K562 (cell line): Measurements from ENCODE around the gene HSPA1B. TPM values are rescaled to one million over a fixed set of nuclear protein-coding genes. Genes with fewer than 3 reads are reported as not detected.

Source experiments
- ESRRB ChIP-seq: fragments of 250-450 bp; sonication (Bioruptor Pico); IDR thresholded peaks from 2 replicates; pipeline ENCODE4 v1.5.0; 2020; ENCODE audit warnings: mild to moderate bottlenecking, moderate library complexity, borderline replicate concordance
- KLF10 ChIP-seq: fragments of 250-450 bp; sonication (Bioruptor Pico); IDR thresholded peaks from 2 replicates; pipeline ENCODE4 v1.6.1; 2021; ENCODE audit warnings: matching md5 sums
- MAZ ChIP-seq, 2 experiments: fragments of 450-650 bp in 1 of 2; sonication (generic) in 1 of 2; formaldehyde crosslinking; IDR thresholded peaks in 1 of 2; conservative IDR thresholded peaks in 1 of 2; 2 replicates each; pipeline versions ENCODE4 v1.4.0 to v1.5.0; 2020; ENCODE audit warnings: mild to moderate bottlenecking in 1 of 2, missing genetic modification reagents in 1 of 2
- NR4A1 ChIP-seq, 2 experiments: fragments of 250-450 bp in 1 of 2; fragments of 450-650 bp in 1 of 2; sonication (Bioruptor Pico) in 1 of 2; IDR thresholded peaks; 2 replicates each; pipeline versions ENCODE4 v1.4.0 to v1.6.1; 2016 to 2020; ENCODE audit warnings: mild to moderate bottlenecking in 2 of 2, missing compliant biosample characterization in 1 of 2, missing genetic modification characterization in 1 of 2, moderate library complexity in 1 of 2
- SLC30A9 ChIP-seq: fragments of 250-450 bp; sonication (Bioruptor Pico); IDR thresholded peaks from 2 replicates; pipeline ENCODE4 v1.8.0; 2022; ENCODE audit warnings: mild to moderate bottlenecking, moderate library complexity
- SRSF1 ChIP-seq: fragments of 200-400 bp; formaldehyde crosslinking; IDR thresholded peaks from 2 replicates; pipeline ENCODE4 v1.6.1; 2017; ENCODE audit warnings: mild to moderate bottlenecking, low read depth, low read length, moderate library complexity
- TOE1 ChIP-seq, 2 experiments: fragments of 450-650 bp in 1 of 2; sonication (generic) in 1 of 2; formaldehyde crosslinking in 1 of 2; IDR thresholded peaks; 2 replicates each; pipeline versions ENCODE4 v1.7.1 to v1.8.0; 2016 to 2022; ENCODE audit warnings: borderline replicate concordance in 2 of 2, mild to moderate bottlenecking in 2 of 2, antibody characterized with exemption in 1 of 2, inconsistent platforms in 1 of 2, low read depth in 1 of 2, missing genetic modification reagents in 1 of 2, moderate library complexity in 1 of 2
- TSHZ1 ChIP-seq: fragments of 250-450 bp; sonication (Bioruptor Pico); IDR thresholded peaks from 2 replicates; pipeline ENCODE4 v1.4.0; 2020; ENCODE audit warnings: mild to moderate bottlenecking, moderate library complexity
- ZBTB49 ChIP-seq: sonication (generic); formaldehyde crosslinking; IDR thresholded peaks from 2 replicates; pipeline ENCODE4 v1.8.0; 2022; ENCODE audit warnings: missing genetic modification reagents, mild to moderate bottlenecking, borderline replicate concordance
- ZBTB5 ChIP-seq: fragments of 450-650 bp; IDR thresholded peaks from 2 replicates; pipeline ENCODE4 v1.6.1; 2017; ENCODE audit warnings: antibody characterized with exemption
- ZFP1 ChIP-seq: fragments of 450-650 bp; formaldehyde crosslinking; IDR thresholded peaks from 2 replicates; pipeline ENCODE4 v1.4.0; 2020; ENCODE audit warnings: mild to moderate bottlenecking, mixed read lengths
- ZNF76 ChIP-seq: fragments of 250-450 bp; sonication (Bioruptor Pico); IDR thresholded peaks from 2 replicates; pipeline ENCODE4 v1.4.0; 2020; ENCODE audit warnings: mild to moderate bottlenecking, moderate library complexity, borderline replicate concordance
- polyA plus RNA-seq, 8 experiments: library from polyadenylated mRNA; depleted of rRNA in 4 of 8; stranded (reverse) in 5 of 8; unstranded in 3 of 8; fragments of >200 nt; fragmentation: Nextera tagmentation in 2 of 8; fragmentation: Illumina TruSeq in 1 of 8; extraction: Ambion mirVana in 2 of 8; extraction: Trizol in 1 of 8; gene quantifications; 2 replicates each; pipeline versions ENCODE4 v1.2.1 to v1.2.3, GENCODE V29; 2011 to 2014; ENCODE audit warnings: inconsistent platforms in 1 of 8, missing spikeins in 1 of 8
- total RNA-seq, 7 experiments: library from RNA; depleted of rRNA in 6 of 7; stranded (reverse); fragments of >200 nt in 6 of 7; fragmentation: Illumina TruSeq in 2 of 7; extraction: Trizol in 2 of 7; gene quantifications; 2 replicates each; pipeline versions ENCODE4 v1.2.1 to v1.2.3, GENCODE V29; 2011 to 2021; ENCODE audit warnings: low replicate concordance in 1 of 7

HSPA1B gene
- total and polyA plus RNA-seq, 9 of the 15 experiments (the other 6 are each of a cell fraction or from before 2014, with no cell fraction given): 0.27 to 227 (median 51.2) TPM

GRCh38 chr6:31806470-31807272 is 20.9 kb upstream of the HSPA1B start, which contains the start of gene LSM2 (continued):
- TF ChIP-seq ZBTB49 (CRISPR knock-in tag): peak; percentile 29; the same call in 1 of the 2 replicates
- no peak for TF ChIP-seq ZNF76
- TF ChIP-seq SLC30A9: no peak
- peak; percentile 98 to 99 for TF ChIP-seq MAZ (CRISPR knock-in tag; conservative IDR thresholded peaks at IDR 0.05 in 1 of 2, IDR thresholded peaks at IDR 0.05 in 1 of 2)
- TF ChIP-seq TSHZ1 (CRISPR knock-in tag): no peak
- TF ChIP-seq NR4A1 (CRISPR knock-in tag; IDR thresholded peaks at IDR 0.05): no peak
- peak; percentile 53; the same call in 1 of the 2 replicates for TF ChIP-seq NR4A1 (tag; IDR thresholded peaks at IDR 0.05)
- TF ChIP-seq ESRRB (CRISPR knock-in tag): no peak
- TF ChIP-seq ZFP1 (CRISPR knock-in tag): peak; percentile 55; the same call in 1 of the 2 replicates
- no peak for TF ChIP-seq KLF10
- no peak for TF ChIP-seq SRSF1
- peak; percentile 78; the same call in 1 of the 2 replicates for TF ChIP-seq TOE1 (IDR thresholded peaks at IDR 0.05; ENCODE audit: borderline replicate concordance)
- TF ChIP-seq TOE1 (CRISPR knock-in tag; IDR thresholded peaks at IDR 0.05; ENCODE audit: borderline replicate concordance, low read depth): no peak
- TF ChIP-seq ZBTB5: peak; percentile 91
